ENCODE results near the gene ACSBG1.

ACSBG1 gene

DNA sequence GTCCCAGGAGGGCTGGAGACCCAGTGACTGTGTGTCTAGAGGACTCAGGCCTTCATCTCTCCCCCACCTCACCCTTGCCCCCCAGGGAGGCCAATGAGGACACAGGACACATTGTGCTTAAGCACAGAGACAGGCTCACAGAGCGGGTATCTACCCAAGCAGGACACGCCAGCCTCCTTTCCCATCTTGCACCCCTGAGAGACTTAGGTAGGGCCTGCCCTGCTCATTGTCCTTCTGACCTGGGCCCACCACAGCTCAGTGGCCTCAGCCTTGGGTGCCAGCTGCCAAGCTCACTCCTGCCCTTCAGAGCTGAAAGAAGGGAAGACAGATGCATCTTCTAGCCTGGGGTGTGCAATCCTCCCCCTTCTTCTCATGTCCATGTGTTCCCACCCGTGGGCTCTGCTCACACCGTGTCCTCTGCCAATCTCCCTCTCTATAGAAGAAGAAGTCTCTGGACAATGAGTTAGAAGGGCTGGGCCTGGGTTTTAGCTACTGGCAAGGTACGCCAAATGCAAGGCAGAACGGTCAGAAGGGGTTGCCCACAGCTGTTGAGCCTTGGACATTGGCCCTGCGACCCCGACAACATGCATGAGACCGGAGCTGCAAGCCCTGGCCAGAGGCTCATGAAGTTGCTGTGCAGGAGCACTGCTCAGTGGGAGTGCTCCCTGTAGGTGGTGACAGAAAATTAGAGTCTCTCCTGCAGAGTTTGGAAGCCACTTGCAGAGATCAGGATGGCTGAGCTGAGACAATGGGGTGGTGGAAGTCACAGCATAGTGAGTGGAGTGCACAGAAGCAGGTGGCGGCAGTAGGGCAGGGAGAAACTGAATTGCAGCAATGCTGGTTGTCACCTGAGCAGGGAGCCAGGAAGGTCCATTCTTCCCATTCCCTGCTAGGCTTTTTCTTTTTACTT is 32.8 kb downstream of the ACSBG1 start:
- DNase-seq = no peak

DNA sequence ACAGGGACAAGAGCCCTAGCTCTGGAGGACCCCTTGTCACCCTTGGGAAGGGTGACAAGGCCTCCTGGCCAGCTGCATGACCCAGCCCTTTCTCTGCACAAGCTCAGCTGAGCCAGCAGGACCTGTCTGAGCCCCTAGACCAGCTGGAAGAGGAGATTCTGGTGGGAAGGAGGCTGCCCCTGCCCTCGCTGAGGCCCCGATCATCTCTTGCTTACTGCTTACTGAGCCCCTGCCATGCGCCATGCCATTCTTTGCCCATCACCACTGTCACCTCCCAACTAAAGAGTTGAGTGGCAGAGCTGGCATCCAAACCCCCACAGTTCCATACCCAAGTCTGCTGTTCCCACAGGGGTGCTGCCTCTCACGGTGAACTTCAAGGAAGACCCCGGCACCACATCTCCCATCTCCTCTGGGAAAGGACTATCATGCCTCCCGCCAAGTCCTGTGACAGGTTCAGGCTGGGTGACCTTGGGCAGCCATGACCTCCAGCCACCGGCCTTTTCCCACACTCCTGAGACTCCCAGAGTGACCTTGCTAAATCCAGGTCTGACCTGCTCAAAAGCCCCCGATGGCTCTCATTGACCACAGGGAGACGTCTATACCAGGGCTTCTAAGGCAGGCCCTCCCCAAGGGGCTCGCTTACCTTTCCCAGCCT is 34.0 kb downstream of the ACSBG1 start:
- no peak for DNase-seq

DNA sequence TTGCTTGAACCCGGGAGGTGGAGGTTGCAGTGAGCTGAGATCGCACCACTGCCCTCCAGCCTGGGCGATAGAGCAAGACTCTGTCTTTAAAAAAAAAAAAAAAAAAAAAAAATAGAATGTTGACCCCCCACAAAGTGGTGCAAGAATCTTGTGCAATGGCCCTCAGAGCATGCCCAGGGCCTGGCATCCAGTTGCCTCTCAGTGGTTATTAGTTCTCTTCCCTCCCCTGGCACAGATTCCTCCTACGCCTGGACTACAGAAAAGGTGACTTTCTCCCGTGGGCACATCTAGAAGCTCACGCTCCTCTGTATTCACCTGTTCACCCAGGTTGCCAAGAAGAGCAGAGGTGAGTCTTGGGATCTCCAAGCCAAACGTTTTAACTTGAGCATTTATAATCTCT is 36.7 kb downstream of the ACSBG1 start:
- DNase-seq = no peak

- no peak for DNase-seq
Measured at GRCh38 chr15:78195735-78196201, 38.6 kb downstream of the ACSBG1 start.

GRCh38 chr15:78194568-78194925 is 39.8 kb downstream of the ACSBG1 start:
- DNase-seq = no peak

DNA sequence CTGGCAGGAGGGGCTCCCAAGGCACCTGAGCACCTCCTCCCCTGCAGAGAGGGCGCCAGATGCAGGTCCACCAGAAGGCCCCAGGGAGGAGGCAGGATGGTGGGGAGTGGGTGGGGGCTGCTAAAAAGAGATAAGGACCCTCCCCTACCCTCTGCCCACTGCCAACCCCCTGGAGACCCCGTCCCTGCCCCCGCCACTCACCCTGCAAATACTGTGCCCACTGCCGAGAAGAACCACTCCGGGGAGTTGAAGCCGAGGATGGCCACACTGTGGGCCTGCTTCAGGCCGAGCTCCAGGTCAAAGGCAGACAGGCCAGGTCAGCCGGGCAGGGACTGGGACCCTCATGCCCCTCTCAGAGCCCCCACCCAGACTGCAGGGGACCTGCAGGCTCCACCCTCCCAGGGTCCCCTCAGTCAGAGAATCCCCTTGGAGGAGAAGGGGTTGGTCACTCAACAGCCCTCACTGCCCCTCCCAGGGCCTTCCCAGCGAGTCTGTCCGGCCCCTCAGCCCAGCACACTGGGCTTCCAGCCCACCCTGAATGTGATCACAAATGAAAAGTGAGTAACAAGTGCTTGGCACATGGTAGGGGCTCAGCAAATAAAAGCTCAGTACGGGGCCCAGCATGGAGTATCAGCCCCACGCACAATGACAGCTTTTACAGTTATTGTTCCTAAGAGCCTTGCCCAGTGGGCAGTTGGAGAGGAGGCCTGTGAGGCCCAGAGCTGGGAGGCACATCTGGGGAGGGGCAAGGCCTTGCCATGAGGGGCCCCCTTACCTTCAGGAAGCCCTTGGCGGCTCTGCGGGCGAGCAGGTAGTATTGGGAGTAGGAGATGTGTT is 40.4 kb downstream of the ACSBG1 start:
- no peak for DNase-seq

DNA sequence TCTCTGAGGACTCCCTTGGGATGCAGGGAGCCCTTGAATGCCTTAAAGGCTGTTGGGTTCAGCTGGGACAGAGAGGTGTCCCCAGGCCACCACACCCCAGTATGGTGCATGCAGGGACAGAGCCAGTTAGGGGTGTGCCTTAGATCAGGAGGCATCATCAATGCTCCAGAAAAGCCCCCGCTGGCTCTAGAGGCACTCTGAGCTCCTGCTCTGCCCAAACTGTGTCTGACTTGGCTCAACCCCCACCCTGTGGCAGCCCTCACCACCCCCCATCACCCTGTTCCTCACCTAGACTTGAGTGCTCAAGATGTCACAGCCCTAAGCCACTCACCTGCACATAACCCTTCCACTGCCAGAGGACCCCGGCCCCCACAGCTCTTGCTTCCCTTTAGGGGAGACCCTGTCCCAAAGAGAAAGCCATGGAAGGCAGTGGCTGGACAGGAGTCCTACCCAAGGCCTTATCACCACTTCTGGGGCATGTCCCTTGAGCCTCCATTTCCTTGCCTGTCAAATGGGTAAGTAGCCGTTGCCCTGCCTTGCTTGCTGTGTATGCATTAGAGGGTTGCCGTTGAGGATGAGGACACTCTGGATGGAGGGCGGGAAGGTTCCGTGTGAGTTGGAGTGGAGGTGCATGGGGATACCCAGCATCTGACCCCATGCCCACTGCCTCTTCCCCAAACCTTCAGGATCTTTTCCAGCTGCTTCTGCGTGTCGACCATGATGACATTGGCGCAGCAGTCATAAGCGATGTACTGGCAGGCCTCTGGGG is 41.4 kb downstream of the ACSBG1 start:
- DNase-seq = no peak

- no peak for DNase-seq
Measured at GRCh38 chr15:78182821-78183220, 51.5 kb downstream of the ACSBG1 start.

DNA sequence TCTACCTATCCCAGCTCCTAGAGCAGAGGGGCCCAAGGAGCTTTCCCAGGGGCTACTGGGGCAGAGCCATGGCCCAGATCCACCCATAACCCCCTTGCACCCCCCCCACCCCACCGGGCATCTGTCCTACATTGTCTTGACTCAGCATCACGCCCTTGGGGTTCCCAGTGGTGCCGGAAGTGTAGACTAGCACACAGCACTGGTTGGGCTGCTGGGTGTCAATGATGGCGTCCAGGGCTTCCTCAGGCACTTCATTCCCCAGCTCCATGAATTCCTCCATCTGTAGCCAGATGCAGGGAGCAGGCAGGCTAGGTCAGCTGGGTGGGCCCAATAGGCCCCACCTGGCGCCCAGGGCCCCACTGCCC is 52.0 kb downstream of the ACSBG1 start:
- DNase-seq = no peak

- no peak for DNase-seq
Measured at GRCh38 chr15:78179906-78180305, 54.5 kb downstream of the ACSBG1 start.

DNA sequence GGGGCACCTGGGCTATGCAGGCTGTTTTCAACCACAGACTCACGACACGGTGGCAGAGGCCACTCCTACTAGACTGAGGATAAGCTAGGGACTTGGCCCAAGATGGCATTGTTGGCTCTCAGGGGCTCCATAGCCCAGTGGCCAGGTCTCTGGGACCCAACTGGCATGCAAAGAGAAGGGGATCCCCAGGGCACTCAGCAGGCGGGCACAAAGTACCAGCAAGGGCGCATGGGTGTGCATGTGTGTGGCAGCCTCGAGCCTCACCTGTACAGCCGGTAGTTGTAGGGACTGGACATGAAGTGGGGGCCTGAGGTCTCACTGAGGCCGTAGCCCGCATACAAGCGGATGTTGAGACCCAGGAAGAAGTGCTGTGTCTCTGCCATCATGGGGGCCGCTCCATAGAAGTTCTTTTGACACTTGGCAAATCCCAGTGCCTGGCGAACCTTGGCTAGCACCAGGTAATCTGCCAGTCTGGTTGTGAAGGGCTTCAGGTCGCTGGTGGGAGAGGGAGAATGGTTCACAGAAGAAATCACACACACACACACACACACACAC is 55.0 kb downstream of the ACSBG1 start:
- DNase-seq = no peak

GRCh38 chr15:78178064-78178463 is 56.3 kb downstream of the ACSBG1 start:
- no peak for DNase-seq

DNA sequence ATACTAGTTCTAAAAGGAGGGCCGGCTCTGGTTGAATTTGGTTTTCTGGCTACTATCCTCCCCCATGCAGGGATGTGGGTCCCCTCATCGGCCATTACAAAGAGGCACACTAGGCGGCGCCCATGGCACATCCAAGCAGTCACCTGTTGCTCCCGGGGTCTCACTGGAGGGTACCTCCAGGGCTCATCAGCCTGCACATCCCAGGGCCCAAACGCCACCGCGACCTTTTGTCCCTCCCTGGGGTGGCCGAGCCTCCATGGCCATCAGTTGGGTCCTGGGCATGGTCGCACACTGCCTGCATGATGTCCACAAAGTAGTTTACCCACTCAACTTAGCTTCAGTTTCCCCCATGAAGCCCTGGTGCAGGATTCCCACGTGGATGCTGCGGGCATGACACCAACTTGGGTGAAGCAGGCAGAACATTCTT is 56.9 kb downstream of the ACSBG1 start:
- no peak for DNase-seq

DNA sequence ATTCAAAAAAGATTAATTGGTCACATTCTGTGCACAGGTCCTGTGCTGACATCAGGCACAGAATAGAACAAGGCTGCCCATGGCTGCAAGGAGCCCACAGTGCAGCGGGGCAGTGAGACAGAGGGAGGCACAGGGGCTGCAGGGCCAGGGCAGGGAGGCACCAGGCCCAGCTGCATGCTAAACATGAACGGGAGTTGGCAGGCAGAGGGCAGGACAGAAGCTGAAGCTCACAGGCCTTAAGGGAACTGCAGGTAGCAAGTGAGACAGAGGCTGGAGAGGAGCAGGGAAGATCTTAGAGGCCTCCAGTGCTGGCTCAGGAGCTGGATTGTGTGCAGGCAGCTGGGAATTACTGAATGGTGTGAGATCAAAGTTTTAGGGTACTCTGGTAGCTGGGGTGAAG is 59.0 kb downstream of the ACSBG1 start:
- DNase-seq = no peak

GRCh38 chr15:78174401-78174800 is 60.0 kb downstream of the ACSBG1 start:
- peak; percentile 47 for DNase-seq

DNA sequence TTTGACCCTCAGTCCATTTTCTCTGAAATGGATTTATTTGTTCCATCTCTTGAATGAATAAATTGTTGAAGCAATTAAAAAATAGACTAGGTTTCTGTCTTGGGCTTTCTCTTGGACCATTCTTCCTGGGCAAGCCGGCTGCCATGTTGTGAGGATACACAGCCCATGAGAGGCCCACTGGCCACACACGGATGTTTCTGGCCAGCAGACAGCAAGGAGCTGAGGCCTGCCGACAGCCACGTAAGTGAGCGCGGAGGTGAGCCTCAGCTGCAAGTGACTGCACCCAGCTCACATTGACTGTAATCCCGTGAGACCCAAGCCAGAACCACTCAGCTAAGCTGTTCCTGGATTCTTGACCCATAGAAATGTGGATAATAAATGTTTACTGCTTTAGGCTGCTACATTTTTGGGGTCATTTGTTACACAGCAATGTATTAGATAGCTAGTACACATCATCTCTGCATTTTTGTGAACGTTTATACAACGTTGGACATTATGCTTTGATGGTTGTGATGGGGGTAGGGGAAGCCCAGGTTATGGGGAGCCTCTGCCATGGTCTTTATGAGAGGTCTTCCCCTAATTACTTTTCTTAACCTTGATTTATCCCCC is 62.4 kb downstream of the ACSBG1 start:
- DNase-seq = no peak

DNA sequence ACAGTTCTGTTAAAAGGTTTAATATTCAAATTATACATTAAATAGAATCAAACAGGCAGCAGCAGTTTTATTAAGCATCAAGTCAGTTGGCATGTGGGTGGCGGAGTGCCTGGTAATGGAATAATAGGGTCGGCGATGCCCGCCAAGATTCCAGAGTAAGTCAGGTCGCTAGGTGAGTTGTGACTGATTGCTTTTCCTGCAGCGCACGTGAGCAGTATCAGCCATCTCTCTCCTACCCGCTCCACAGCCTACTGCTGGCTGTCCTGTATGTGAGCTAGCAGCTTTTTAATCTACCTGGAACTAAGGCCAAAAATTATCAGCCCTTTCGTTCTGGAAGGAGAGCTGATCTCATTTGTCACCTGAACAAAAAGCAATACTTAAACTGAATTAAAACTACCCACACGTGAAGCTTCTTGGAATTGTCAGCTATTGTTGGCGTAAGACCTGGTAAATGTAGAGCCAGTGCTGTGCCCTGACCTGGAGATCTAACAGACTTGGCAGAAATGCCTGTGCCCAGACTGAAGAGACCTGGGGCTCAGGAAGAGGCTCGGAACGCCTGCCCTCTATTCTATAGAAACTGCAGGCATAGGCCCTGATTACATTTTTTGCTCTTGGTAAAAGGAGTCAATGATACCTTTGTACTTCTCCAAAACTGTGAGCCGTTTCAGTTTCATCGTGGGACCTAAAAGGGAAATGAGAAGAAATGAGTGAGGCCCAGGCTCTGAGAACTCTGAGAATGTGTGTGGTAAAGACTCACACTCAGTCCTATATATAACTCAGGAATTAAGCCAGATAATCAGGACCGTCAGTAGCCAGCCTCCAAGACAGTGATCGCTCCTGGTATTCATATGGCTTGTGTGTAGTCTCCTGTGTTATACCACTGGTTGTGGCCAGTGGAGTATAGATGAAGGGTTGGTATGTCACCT is 63.3 kb downstream of the ACSBG1 start:
- DNase-seq = no peak

DNA sequence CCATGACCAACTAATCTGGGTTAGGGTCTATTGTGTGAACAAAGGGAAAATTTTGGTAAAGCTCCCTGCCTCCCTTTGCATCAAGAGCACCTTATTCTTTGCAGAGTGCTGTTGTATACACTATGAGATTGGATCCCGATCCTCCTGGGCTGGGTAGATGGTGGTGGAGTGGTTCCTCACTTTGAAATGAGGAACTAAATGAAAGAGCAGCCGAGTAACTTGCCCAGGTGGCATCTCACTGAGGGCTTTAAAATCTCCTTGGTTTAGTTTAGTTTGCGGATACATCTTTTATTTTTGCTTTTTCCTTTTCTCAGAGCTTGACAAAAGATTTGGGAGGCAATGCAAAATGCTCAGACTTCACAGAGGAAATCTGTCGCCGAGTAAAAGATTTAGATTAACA is 65.8 kb downstream of the ACSBG1 start:
- DNase-seq = no peak

GRCh38 chr15:78167227-78167888 is 67.0 kb downstream of the ACSBG1 start:
- no peak for DNase-seq

DNA sequence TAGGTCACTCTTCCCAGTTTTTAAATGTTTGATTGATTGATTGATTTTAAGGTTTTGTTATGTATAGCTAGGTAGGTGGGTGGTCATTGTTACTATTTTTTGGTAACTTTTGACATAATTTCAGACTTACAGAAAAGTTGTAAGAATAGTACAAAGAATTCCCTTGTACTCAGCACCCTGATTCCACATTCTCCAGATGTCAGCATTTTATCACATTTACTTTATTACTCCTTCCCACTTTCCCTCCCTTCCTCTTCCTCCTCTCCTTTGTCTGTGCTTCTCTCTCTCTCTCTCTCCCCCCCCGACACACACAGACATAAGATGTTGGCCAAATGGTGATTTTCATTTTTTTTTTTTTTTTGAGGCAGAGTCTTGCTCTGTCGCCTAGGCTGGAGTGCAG is 70.4 kb downstream of the ACSBG1 start:
- no peak for DNase-seq

All from KG1 (cell line).